Right lobe of liver (tissue), 4 donors: ENCODE data around the gene TGFA.

Experiments
- POLR2A ChIP-seq: fragments of 450-650 bp; IDR thresholded peaks from one replicate; pipeline ENCODE4 v1.6.1; 2017; ENCODE audit warnings: antibody characterized with exemption, mild to moderate bottlenecking
- TF ChIP-seq, protein P1 (sequence below), 4 donors: fragments of 200-600 bp in 3 of 4; fragments of 450-650 bp in 1 of 4; IDR thresholded peaks; one replicate each; pipeline versions ENCODE4 v1.5.1 to v1.8.0; 2016 to 2022; ENCODE audit warnings: antibody characterized with exemption in 4 of 4, mild to moderate bottlenecking in 2 of 4
- donor health status: DM: no; HTN: no; CAD: no.
- donor health status: DM: no; HTN: no; CAD: no.
- donor health status: DM: no; HTN: yes; CAD: no.

DNA sequence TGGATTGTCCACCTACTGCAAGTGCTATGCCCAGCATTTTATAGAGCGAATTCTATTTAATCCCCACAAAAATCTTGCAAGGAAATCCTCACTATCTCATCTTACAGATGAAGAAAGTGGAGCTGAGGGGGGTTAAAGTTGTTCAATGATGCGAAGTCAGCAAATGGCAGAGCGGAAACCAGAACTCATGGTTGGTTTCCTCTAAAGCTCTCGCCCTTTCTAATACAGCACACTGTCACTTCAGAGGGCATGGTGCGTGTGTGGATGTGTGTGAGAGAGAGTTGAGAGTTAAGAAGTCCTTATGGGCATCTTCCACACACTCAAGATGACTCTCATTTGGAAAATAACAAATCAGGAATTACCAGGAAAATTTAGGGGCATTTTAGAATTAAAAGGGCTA lies 78.4 kb downstream of the TGFA start:
- TF ChIP-seq, protein P1, sequence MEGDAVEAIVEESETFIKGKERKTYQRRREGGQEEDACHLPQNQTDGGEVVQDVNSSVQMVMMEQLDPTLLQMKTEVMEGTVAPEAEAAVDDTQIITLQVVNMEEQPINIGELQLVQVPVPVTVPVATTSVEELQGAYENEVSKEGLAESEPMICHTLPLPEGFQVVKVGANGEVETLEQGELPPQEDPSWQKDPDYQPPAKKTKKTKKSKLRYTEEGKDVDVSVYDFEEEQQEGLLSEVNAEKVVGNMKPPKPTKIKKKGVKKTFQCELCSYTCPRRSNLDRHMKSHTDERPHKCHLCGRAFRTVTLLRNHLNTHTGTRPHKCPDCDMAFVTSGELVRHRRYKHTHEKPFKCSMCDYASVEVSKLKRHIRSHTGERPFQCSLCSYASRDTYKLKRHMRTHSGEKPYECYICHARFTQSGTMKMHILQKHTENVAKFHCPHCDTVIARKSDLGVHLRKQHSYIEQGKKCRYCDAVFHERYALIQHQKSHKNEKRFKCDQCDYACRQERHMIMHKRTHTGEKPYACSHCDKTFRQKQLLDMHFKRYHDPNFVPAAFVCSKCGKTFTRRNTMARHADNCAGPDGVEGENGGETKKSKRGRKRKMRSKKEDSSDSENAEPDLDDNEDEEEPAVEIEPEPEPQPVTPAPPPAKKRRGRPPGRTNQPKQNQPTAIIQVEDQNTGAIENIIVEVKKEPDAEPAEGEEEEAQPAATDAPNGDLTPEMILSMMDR (IDR thresholded peaks at IDR 0.05): no peak
- no peak for TF ChIP-seq POLR2A
